Left colon (tissue), 2 donors: ENCODE results near the gene DUSP1. TPM values are rescaled to one million over a fixed set of nuclear protein-coding genes. Genes with fewer than 3 reads are reported as not detected.

Experiments
- ATAC-seq: fragments of 200-7000 bp; cut with Tn5 transposase; one replicate; pipeline ENCODE4 v1.9.1; 2020; ENCODE audit warnings: mild to moderate bottlenecking, moderate library complexity
- DNase-seq, 2 donors: peaks; one replicate each; pipeline ENCODE4 v3.0.0-alpha.2; 2020
- intact Hi-C, 2 donors: fragments of 100-400 bp; cut with DNase I in 1 of 2; cut with micrococcal nuclease in 1 of 2; formaldehyde crosslinking; loops; one replicate each; pipeline versions ENCODE4 v1.11.2 to v1.14.0; 2022; cut with DNase I, micrococcal nuclease
- total RNA-seq, 2 donors: library from RNA; stranded (reverse); fragmentation: NEBNext Ultra II Directional; extraction: Animal tissue kit (Norgen Biotek cat#: 25700); gene quantifications; one replicate each; pipeline ENCODE4 v1.2.1, GENCODE V29; 2021
- donor health status: DM: no; HTN: no; CAD: no.
- donor health status: DM: yes; HTN: yes; CAD: no.

DUSP1 gene
- total RNA-seq, 2 donors from 2014 or later = 148 to 242 TPM

DNA sequence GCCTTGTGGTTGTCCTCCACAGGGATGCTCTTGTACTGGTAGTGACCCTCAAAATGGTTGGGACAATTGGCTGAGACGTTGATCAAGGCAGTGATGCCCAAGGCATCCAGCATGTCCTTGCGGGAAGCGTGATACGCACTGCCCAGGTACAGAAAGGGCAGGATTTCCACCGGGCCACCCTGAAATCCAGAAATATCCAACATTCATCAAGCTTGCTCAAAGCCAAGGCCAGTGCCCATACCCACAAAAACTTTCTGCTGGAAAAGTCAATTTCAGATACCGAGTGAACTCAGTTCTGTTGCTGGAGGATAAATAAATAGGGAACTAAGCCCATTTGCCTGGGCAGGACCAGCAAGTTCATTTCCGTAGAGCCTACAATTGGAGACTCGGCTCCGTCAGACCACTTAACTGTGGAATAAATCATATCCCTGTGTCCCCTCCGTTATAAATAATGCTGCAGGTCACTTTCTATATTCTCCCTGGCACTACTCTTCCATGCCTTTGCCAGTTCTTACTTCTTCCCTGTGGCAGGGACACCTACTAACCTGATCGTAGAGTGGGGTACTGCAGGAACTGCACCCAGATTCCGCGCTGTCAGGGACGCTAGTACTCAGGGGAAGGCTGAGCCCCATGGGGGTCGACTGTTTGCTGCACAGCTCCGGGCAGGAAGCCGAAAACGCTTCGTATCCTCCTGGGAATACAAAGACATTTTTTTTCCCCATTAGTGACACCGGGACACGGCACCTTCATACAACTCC, 1.2 kb downstream of the DUSP1 start:
- intact Hi-C loops = loop anchor here in 1 of 2 donors (10.0 kb wide), 1 partner anchor 65 kb away; the partner anchor contains the start of gene ERGIC1
- ATAC-seq (no peak), DNase-seq (no peak)

GRCh38 chr5:172769342-172769615, 1.7 kb downstream of the DUSP1 start:
- DNase-seq (no peak), ATAC-seq (no peak)
- intact Hi-C loops = no loop called here

- DNase-seq (no peak), ATAC-seq (no peak)
- intact Hi-C loops = no loop called here
Measured at GRCh38 chr5:172768573-172769341, 2.2 kb downstream of the DUSP1 start.

DNA sequence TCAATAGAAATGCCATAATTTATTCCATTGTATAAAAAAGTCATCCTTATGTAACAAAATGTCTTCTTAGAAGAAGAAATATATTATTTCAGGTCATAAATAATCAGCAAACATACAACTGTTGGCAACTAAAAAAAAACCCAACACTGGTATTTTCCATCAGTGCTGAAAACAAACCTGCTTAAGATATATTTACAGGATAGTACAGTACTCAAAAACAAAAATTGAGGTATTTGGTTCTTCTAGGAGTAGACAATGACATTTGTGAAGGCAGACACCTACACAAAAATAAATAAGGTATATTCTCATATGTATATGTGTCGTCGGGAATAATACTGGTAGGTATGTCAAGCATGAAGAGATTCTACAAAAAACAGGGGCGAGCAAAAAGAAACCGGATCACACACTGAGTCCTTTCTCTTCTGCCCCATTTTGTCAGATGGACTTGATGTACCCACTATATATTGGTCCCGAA, 2.9 kb downstream of the DUSP1 start:
- no peak for ATAC-seq
- DNase-seq = no peak
- intact Hi-C loops = no loop called here

GRCh38 chr5:172766287-172767108, 4.5 kb downstream of the DUSP1 start:
- ATAC-seq = no peak
- intact Hi-C loops = no loop called here
- DNase-seq = peak; percentile 24 to 67

DNA sequence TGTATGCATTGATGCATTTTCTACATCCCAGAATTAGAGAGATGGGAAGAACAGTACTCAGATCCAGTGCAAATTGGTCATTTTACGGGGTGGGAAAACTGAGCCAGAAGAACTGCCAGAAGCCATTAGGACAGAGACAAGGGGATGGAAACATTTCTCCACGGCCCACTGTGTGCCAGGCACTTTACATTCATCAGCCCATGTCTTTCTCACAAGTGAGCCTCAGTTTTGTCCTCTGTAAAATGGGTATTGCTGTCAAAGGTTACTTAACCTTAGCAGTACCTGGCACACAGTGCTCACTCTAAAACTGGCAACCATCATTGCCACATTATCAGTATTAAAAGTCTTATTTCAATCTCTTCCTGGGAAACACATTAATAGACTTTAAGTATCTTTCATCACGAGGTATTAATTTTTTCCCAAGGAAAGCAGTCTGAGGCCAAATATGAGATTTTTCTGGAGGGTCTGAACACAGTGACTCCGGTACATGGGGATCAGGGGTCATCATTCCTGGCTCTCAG, 5.2 kb downstream of the DUSP1 start:
- intact Hi-C loops = no loop called here
- ATAC-seq (no peak), DNase-seq (peak in 1 of 2 donors; percentile 27)

DNA sequence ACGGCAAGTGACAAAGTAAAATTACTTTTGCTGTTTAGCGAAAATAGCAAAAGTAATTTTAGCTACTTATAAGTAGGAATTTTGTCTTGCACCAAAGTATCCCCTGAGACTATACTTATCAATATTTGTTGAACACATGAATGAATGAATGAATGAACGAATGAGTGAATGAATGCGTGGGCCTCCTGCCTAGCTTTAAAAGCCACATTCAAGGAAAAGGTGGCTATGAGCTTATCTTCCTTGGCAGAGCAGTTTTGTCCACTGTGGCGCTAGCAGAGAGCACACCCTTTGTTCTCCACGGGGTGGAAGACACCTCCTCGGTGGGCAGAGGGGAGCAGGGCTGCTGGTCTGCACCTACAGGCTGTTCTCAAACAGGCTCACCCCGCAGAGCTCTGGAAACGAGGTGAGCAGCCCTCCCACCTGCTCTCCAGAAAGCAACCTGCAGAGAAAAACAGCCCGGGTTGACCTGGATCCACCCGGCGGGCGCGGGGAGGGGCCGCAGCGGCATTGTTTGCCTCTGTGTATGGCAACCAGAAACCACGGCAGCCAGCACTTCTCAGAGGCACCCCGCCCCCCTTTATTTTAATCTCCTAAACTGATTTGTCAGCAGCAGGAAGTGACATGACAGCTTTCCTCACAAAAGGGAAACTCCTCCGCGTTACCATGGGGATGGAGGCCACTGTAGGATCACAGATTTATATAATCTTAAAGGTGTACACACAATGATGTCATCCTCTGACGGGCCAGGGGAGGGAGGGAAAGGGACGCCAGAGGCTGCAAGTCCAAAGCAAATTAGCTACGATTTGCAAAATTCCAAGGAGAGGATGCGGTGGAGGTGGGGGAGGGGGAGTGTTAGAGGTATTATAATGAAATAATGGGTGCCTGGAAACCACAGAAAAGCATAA, 5.9 kb downstream of the DUSP1 start:
- intact Hi-C loops = no loop called here
- DNase-seq = peak; percentile 95 to 99
- peak; percentile 78 for ATAC-seq

- intact Hi-C loops = no loop called here
- DNase-seq (no peak), ATAC-seq (no peak)
Measured at GRCh38 chr5:172763120-172763464, 7.9 kb downstream of the DUSP1 start.

- ATAC-seq (no peak), DNase-seq (no peak)
- intact Hi-C loops = no loop called here
Measured at GRCh38 chr5:172762214-172763119, 8.5 kb downstream of the DUSP1 start.

- intact Hi-C loops = no loop called here
- DNase-seq (no peak), ATAC-seq (no peak)
Measured at GRCh38 chr5:172760959-172761358, 10.0 kb downstream of the DUSP1 start.

GRCh38 chr5:172760136-172760535, 10.9 kb downstream of the DUSP1 start:
- no peak for ATAC-seq
- DNase-seq = no peak
- intact Hi-C loops = no loop called here

DNA sequence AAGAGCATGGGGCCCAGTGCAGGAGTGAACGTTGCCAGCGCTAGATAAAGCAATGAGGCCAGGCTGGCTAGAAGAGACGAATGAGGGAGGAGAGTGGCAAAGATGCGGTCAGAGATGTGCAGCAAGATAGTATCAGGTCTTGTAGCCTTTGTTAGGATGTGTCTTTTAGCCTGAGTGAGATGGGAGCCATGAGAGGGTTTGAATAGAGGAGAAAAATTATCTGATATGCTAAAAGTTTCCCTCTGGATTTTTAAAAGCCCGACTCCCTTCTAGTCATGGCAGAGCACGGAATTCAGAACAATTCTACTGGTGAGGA, 12.2 kb downstream of the DUSP1 start:
- DNase-seq (no peak), ATAC-seq (no peak)
- intact Hi-C loops = no loop called here

DNA sequence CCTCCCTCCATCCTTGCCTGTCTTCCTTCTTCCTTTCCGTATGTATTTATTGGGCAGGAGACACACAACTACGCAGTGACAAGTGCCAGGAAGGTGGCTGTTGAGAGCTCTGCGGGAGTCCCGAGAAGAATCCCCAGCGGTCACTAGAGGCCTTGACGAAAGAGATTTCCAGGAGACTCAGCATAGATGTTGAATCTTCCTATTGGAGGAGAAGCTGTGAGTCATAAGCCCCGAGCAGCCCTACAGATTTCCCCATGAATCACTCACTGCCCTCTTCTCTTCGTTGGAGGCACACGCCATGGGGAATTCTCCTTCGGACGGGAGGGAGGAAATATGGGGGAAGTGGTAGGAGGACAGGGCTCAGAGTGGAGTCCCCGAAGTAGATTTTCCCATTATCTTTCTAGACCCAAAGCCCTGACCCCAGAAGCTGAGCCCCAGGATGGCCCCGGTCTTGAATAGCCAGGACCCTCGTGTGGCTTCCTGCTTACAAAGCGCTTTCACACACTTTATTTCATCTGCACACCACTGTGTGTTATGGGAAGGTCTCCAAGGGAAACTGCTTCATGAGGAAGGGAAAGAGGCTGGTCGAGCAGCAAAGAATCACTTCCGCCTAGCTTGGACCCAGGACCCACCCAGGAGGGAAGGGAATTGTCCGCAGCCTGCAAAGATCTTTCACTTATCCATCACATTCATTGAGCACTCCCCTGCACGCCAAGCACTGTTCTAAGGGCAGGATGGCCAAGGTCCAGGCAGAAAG, 12.7 kb downstream of the DUSP1 start:
- intact Hi-C loops = no loop called here
- no peak for DNase-seq
- no peak for ATAC-seq

- DNase-seq (no peak), ATAC-seq (no peak)
- intact Hi-C loops = no loop called here
Measured at GRCh38 chr5:172757394-172758010, 13.5 kb downstream of the DUSP1 start.

- ATAC-seq = no peak
- DNase-seq = no peak
- intact Hi-C loops = no loop called here
Measured at GRCh38 chr5:172756764-172757393, 14.1 kb downstream of the DUSP1 start.
